Hepatocyte (in vitro differentiated cells): Measurements from ENCODE around the gene FOXB1.

Source experiments
- CTCF ChIP-seq: fragments of 200-600 bp; sonication (generic); IDR thresholded peaks from 2 replicates; pipeline ENCODE4 v1.5.1; 2016; ENCODE audit warnings: antibody characterized with exemption, mild to moderate bottlenecking; ENCODE audit not compliant: poor library complexity
- EZH2phosphoT487 ChIP-seq: fragments of 200-600 bp; sonication (generic); IDR thresholded peaks from one replicate; pipeline ENCODE4 v1.6.1; 2018; ENCODE audit warnings: antibody characterized with exemption, mild to moderate bottlenecking, low read depth, moderate library complexity; ENCODE audit not compliant: unreplicated experiment, severe bottlenecking

- no peak for TF ChIP-seq CTCF
- TF ChIP-seq EZH2phosphoT487 = peak; percentile 88
These were observed 1.4 kb upstream of the FOXB1 start for GRCh38 chr15:60002528-60003218.
